ENCODE data around the gene NFKBIB. TPM values are rescaled to one million over a fixed set of nuclear protein-coding genes. Genes with fewer than 3 reads are reported as not detected.

The NFKBIB gene
- total RNA-seq, 1 experiment from 2014 or later: 51.2 TPM

GRCh38 chr19:38878575-38879399 is 21.0 kb upstream of the NFKBIB start:
- ChIA-PET POLR2A (interaction anchor here (1.2 kb wide), 1 partner anchor 21 kb away, joined by 3 read pairs; the partner anchor contains the start of gene NFKBIB), RAD21 (ENCODE audit: low non-redundant PET in 1 of 2, low total read pairs in 2 of 2, uncharacterized antibody in 2 of 2, unreplicated experiment in 2 of 2) (no interaction called here), CTCF (interaction anchor here (4.5 kb wide), 1 partner anchor 8 kb away, joined by 28 read pairs; no protein-coding TSS in a partner anchor)
- no peaks in the 10 kb centered on the region for H3K9me3 ChIP-seq (ENCODE audit: control insufficient read depth in 1 of 2, insufficient read depth in 1 of 2, low read depth in 1 of 2, low read length in 2 of 2)
- peaks cover 12 to 16% of the 10 kb centered on the region in 2 experiments; a peak in 3 of 4 replicates for H3K4me1 ChIP-seq (ENCODE audit: control insufficient read depth in 1 of 2, insufficient read depth in 2 of 2, low read length in 2 of 2)
- BruUV-seq (replicated peaks): no TSS peak
- no peak for DNase-seq (ENCODE audit: low read depth, low spot score)
- H4K20me1 ChIP-seq (ENCODE audit: insufficient read depth): no peaks in the 10 kb centered on the region
- H3K4me2 ChIP-seq (ENCODE audit: low read length): peak overlapping the region; percentile 88
- H3K9me2 ChIP-seq (ENCODE audit: insufficient read depth): no peaks in the 10 kb centered on the region
- peak overlapping the region; percentile 62 for H3K9ac ChIP-seq (ENCODE audit: low read length)
- no peaks in the 10 kb centered on the region for H3K79me2 ChIP-seq (ENCODE audit: insufficient read depth, low read length)
- H2AFZ ChIP-seq (ENCODE audit: low read depth, low read length, poor library complexity, severe bottlenecking): no peak overlapping the region
- peak overlapping the region; percentile 77 for H3K27ac ChIP-seq (ENCODE audit: low read depth, low read length)
- TF ChIP-seq, protein P1, sequence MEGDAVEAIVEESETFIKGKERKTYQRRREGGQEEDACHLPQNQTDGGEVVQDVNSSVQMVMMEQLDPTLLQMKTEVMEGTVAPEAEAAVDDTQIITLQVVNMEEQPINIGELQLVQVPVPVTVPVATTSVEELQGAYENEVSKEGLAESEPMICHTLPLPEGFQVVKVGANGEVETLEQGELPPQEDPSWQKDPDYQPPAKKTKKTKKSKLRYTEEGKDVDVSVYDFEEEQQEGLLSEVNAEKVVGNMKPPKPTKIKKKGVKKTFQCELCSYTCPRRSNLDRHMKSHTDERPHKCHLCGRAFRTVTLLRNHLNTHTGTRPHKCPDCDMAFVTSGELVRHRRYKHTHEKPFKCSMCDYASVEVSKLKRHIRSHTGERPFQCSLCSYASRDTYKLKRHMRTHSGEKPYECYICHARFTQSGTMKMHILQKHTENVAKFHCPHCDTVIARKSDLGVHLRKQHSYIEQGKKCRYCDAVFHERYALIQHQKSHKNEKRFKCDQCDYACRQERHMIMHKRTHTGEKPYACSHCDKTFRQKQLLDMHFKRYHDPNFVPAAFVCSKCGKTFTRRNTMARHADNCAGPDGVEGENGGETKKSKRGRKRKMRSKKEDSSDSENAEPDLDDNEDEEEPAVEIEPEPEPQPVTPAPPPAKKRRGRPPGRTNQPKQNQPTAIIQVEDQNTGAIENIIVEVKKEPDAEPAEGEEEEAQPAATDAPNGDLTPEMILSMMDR (IDR thresholded peaks at IDR 0.05 in 2 of 3, conservative IDR thresholded peaks at IDR 0.05 in 1 of 3; ENCODE audit: borderline replicate concordance in 1 of 3, insufficient read depth in 1 of 3, low read depth in 2 of 3, low read length in 2 of 3): 0 out of 6 replicates have a peak, but pooled peaks of 1 of the 3 experiments have one; percentile 3
- TF ChIP-seq SP1 (IDR thresholded peaks at IDR 0.05; ENCODE audit: low read depth): no peak
- no peak for ATAC-seq
- no peak overlapping the region; a peak in 2 of 4 replicates for H3K4me3 ChIP-seq (replicated peaks in 1 of 2; ENCODE audit: low read depth in 1 of 2, low read length in 2 of 2)
- intact Hi-C loops (cut with micrococcal nuclease): no loop called here
- H3K27me3 ChIP-seq (ENCODE audit: insufficient read depth, low read length): no peaks in the 10 kb centered on the region
- H3K36me3 ChIP-seq (ENCODE audit: control insufficient read depth in 1 of 2, insufficient read depth in 2 of 2, low read length in 2 of 2): no peaks in the 10 kb centered on the region

DNA sequence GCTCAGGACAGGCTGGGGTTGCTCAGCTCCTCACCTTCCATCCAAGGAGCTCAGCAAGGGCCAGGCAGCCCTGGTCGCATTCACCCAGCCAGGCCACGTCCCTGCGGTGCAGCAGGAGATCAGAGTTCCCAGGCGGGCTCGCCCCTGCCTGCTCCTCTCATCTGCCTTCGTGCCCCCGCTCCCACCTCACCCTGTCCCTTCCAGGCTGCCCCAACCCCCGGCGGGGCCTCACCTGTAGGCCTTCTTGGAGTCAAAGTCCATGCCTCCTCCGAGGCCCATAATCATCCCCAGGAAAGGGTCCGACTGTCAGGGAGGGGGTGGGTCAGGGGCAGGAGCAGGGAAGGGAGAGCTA is 20.4 kb upstream of the NFKBIB start:
- Histone ChIP-seq H4K20me1 (ENCODE audit: insufficient read depth) (no peaks in the 10 kb centered on the region), H3K9me3 (ENCODE audit: control insufficient read depth in 1 of 2, insufficient read depth in 1 of 2, low read depth in 1 of 2, low read length in 2 of 2) (no peaks in the 10 kb centered on the region), H3K4me2 (ENCODE audit: low read length) (no peak overlapping the region), H2AFZ (ENCODE audit: low read depth, low read length, poor library complexity, severe bottlenecking) (no peak overlapping the region), H3K9ac (ENCODE audit: low read length) (no peak overlapping the region), H3K79me2 (ENCODE audit: insufficient read depth, low read length) (no peaks in the 10 kb centered on the region), H3K9me2 (ENCODE audit: insufficient read depth) (no peaks in the 10 kb centered on the region), H3K4me3 (replicated peaks in 1 of 2; ENCODE audit: low read depth in 1 of 2, low read length in 2 of 2) (no peak overlapping the region), H3K27me3 (ENCODE audit: insufficient read depth, low read length) (no peaks in the 10 kb centered on the region), H3K4me1 (ENCODE audit: control insufficient read depth in 1 of 2, insufficient read depth in 2 of 2, low read length in 2 of 2) (peaks cover 12 to 16% of the 10 kb centered on the region in 2 experiments; a peak in 3 of 4 replicates), H3K36me3 (ENCODE audit: control insufficient read depth in 1 of 2, insufficient read depth in 2 of 2, low read length in 2 of 2) (no peaks in the 10 kb centered on the region), H3K27ac (ENCODE audit: low read depth, low read length) (no peak overlapping the region; the same call in 1 of the 2 replicates)
- POLR2A ChIA-PET: no interaction called here
- CTCF ChIA-PET: interaction anchor here (4.5 kb wide), 1 partner anchor 8 kb away, joined by 28 read pairs; no protein-coding TSS in a partner anchor
- ATAC-seq: no peak
- DNase-seq (ENCODE audit: low read depth, low spot score): no peak
- no TSS peak for BruUV-seq (replicated peaks)
- RAD21 ChIA-PET (ENCODE audit: low non-redundant PET in 1 of 2, low total read pairs in 2 of 2, uncharacterized antibody in 2 of 2, unreplicated experiment in 2 of 2): no interaction called here
- intact Hi-C loops (cut with micrococcal nuclease): no loop called here
- no peak for TF ChIP-seq EGR1 (IDR thresholded peaks at IDR 0.05; ENCODE audit: low read depth)
- no peak for TF ChIP-seq POLR2A (IDR thresholded peaks at IDR 0.05; ENCODE audit: borderline replicate concordance, extremely low read depth, insufficient read depth, insufficient read length)
- no peak for TF ChIP-seq JUND (IDR thresholded peaks at IDR 0.05)
- no peak for TF ChIP-seq TCF7L2 (IDR thresholded peaks at IDR 0.05; ENCODE audit: borderline replicate concordance, extremely low read depth, insufficient read depth, insufficient read length)
- TF ChIP-seq, protein P2, sequence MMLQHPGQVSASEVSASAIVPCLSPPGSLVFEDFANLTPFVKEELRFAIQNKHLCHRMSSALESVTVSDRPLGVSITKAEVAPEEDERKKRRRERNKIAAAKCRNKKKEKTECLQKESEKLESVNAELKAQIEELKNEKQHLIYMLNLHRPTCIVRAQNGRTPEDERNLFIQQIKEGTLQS (IDR thresholded peaks at IDR 0.05): no peak
- no peak for TF ChIP-seq SP1 (IDR thresholded peaks at IDR 0.05; ENCODE audit: low read depth)
- TF ChIP-seq CEBPB (IDR thresholded peaks at IDR 0.05; ENCODE audit: low read depth): no peak
- TF ChIP-seq EZH2 (IDR thresholded peaks at IDR 0.05): no peak
- TF ChIP-seq YY1 (IDR thresholded peaks at IDR 0.05; ENCODE audit: extremely low read depth, insufficient replicate concordance, low read depth, low read length): no peak
- no peak for TF ChIP-seq FOSL1 (IDR thresholded peaks at IDR 0.05; ENCODE audit: low read depth)
- TF ChIP-seq POLR2AphosphoS5 (IDR thresholded peaks at IDR 0.05; ENCODE audit: low read depth, low read length): no peak
- no peak for TF ChIP-seq ZNF274 (IDR thresholded peaks at IDR 0.05; ENCODE audit: low read depth, low read length)
